ENCODE measurements around the gene CELA2A. TPM values are rescaled to one million over a fixed set of nuclear protein-coding genes. Genes with fewer than 3 reads are reported as not detected.
A peak's percentile ranks its signal among the peaks of the same experiment; 100 is the strongest.

Gene CELA2A
- total and polyA plus RNA-seq, 9 of the 15 experiments (the other 6 are each of a cell fraction or from before 2014, with no cell fraction given), result 0.62 TPM; not detected in 8

GRCh38 chr1:15408890-15409387 lies 47.6 kb upstream of the CELA2A start (continued):
- no peak for TF ChIP-seq MCM7 (IDR thresholded peaks at IDR 0.05)
- no peak for TF ChIP-seq FOXP4 (CRISPR knock-in tag; IDR thresholded peaks at IDR 0.05; ENCODE audit: borderline replicate concordance)
- no peak for TF ChIP-seq ARID1B (IDR thresholded peaks at IDR 0.05)
- no peak for TF ChIP-seq CBFA2T3 (IDR thresholded peaks at IDR 0.05)
- TF ChIP-seq ZFX (CRISPR knock-in tag; IDR thresholded peaks at IDR 0.05), result peak; percentile 35; the same call in 1 of the 2 replicates
- TF ChIP-seq C11orf30 (IDR thresholded peaks at IDR 0.05; ENCODE audit: low read depth), result peak; percentile 32; the same call in 1 of the 2 replicates
- no peak for TF ChIP-seq RAD51 (IDR thresholded peaks at IDR 0.05; ENCODE audit: borderline replicate concordance, low read depth)
- TF ChIP-seq NKRF (IDR thresholded peaks at IDR 0.05; ENCODE audit: borderline replicate concordance), result 0 out of 2 replicates have a peak, but pooled peaks have one; percentile 55
- 0 out of 2 replicates have a peak, but pooled peaks have one; percentile 34 for TF ChIP-seq ZBTB40 (IDR thresholded peaks at IDR 0.05)
- no peak for TF ChIP-seq ZBTB40 (CRISPR knock-in tag; IDR thresholded peaks at IDR 0.05)

Data from K562 (cell line).